H1 (cell line): Measurements from ENCODE around the gene SPPL3. TPM values are rescaled to one million over a fixed set of nuclear protein-coding genes. Genes with fewer than 3 reads are reported as not detected.

ENCODE experiments used
- CTCF ChIA-PET: fragments of 300-600 bp; sonication (Branson Sonifier 250); formaldehyde crosslinking; loops from one replicate; lab custom pipeline; 2021; ENCODE audit not compliant: partially characterized antibody; lab: Charles Lee
- POLR2A ChIA-PET: fragments of 300-600 bp; sonication (Branson Sonifier 250); formaldehyde crosslinking; loops from one replicate; lab custom pipeline; 2021; ENCODE audit warnings: inconsistent platforms; ENCODE audit not compliant: partially characterized antibody; lab: Charles Lee
- DNase-seq, 2 experiments: peaks; one replicate each; pipeline versions ENCODE4 v3.0.0 to v3.0.0-alpha.2; 2010 to 2022; ENCODE audit warnings: low spot score in 2 of 2, low read depth in 1 of 2, mixed read lengths in 1 of 2
- FAIRE-seq: peaks from 2 replicates; lab custom pipeline; 2011; peaks lifted over from hg19 to GRCh38; lab: Jason Lieb, UNC
- H2AFZ ChIP-seq: 2 replicates; pipeline ENCODE4 v1.8.1; 2012; ENCODE audit warnings: low read length, inconsistent platforms
- H2AK5ac ChIP-seq: 2 replicates; pipeline ENCODE4 v1.6.1; 2013; ENCODE audit warnings: low read depth, low read length
- H2BK120ac ChIP-seq: replicated peaks from 2 replicates; pipeline ENCODE3; 2013; ENCODE audit warnings: low read depth, low read length, inconsistent platforms
- H2BK12ac ChIP-seq: 2 replicates; pipeline ENCODE4 v1.6.1; 2013; ENCODE audit warnings: low read depth, low read length
- H2BK15ac ChIP-seq: 2 replicates; pipeline ENCODE4 v1.6.1; 2013; ENCODE audit warnings: low read length
- H2BK20ac ChIP-seq: 2 replicates; pipeline ENCODE4 v1.6.1; 2013; ENCODE audit warnings: low read length
- H2BK5ac ChIP-seq: 2 replicates; pipeline ENCODE4 v1.6.1; 2013; ENCODE audit warnings: low read depth, low read length
- H3K14ac ChIP-seq: 2 replicates; pipeline ENCODE4 v1.6.1; 2013; ENCODE audit warnings: inconsistent platforms; ENCODE audit not compliant: insufficient read length
- H3K18ac ChIP-seq: 2 replicates; pipeline ENCODE4 v1.6.1; 2013; ENCODE audit warnings: low read length; ENCODE audit errors: extremely low read depth
- H3K23ac ChIP-seq: 2 replicates; pipeline ENCODE4 v1.6.1; 2013; ENCODE audit warnings: inconsistent platforms; ENCODE audit not compliant: insufficient read length
- H3K23me2 ChIP-seq: 2 replicates; pipeline ENCODE4 v1.6.1; 2013; ENCODE audit warnings: low read depth, low read length
- H3K27ac ChIP-seq: 2 replicates; pipeline ENCODE4 v1.6.1; 2011; ENCODE audit warnings: low read depth, low read length, inconsistent platforms
- H3K27me3 ChIP-seq, 4 experiments: replicated peaks in 1 of 4; 1 replicate in 1 of 4; 2 replicates in 3 of 4; pipeline versions ENCODE4 v1.6.1 to v1.8.1; 2011 to 2013; ENCODE audit warnings: low read length in 3 of 4, mild to moderate bottlenecking in 3 of 4, inconsistent platforms in 2 of 4, mixed read lengths in 2 of 4, moderate library complexity in 1 of 4; ENCODE audit not compliant: control insufficient read depth in 3 of 4, insufficient read depth in 3 of 4; ENCODE audit errors: extremely low read depth in 1 of 4
- H3K36me3 ChIP-seq, 4 experiments: 2 replicates each; pipeline versions ENCODE4 v1.6.1 to v1.8.1; 2011 to 2013; ENCODE audit warnings: mild to moderate bottlenecking in 4 of 4, low read length in 3 of 4, moderate library complexity in 2 of 4, control low read depth in 1 of 4, inconsistent platforms in 1 of 4; ENCODE audit not compliant: insufficient read depth in 4 of 4, control insufficient read depth in 2 of 4
- H3K4ac ChIP-seq: replicated peaks from 2 replicates; pipeline ENCODE3; 2013; ENCODE audit warnings: low read length, low read depth, mixed read lengths, inconsistent platforms; ENCODE audit not compliant: insufficient read length
- H3K4me1 ChIP-seq, 4 experiments: replicated peaks in 1 of 4; 1 replicate in 1 of 4; 2 replicates in 3 of 4; pipeline versions ENCODE4 v1.6.1 to v1.8.1; 2011 to 2013; ENCODE audit warnings: low read length in 3 of 4, inconsistent platforms in 2 of 4, mixed read lengths in 1 of 4; ENCODE audit not compliant: insufficient read depth in 4 of 4, control insufficient read depth in 3 of 4
- H3K4me2 ChIP-seq, 2 experiments: 2 replicates each; pipeline versions ENCODE4 v1.6.1 to v1.8.1; 2011 to 2013; ENCODE audit warnings: low read depth in 2 of 2, low read length in 2 of 2, control low read depth in 1 of 2, inconsistent platforms in 1 of 2, mild to moderate bottlenecking in 1 of 2; ENCODE audit not compliant: insufficient read depth in 1 of 2
- H3K4me3 ChIP-seq, 4 experiments: fragments of 200-600, 300-600 bp in 1 of 4; sonication (generic), shearing (Covaris generic), sonication (Bioruptor Twin) in 1 of 4; 2 replicates each; pipeline versions ENCODE4 v1.5.1 to v1.8.1; 2011 to 2016; ENCODE audit warnings: low read length in 4 of 4, low read depth in 3 of 4, control low read depth in 2 of 4, inconsistent platforms in 2 of 4, mild to moderate bottlenecking in 2 of 4, mixed read lengths in 1 of 4, moderate library complexity in 1 of 4; ENCODE audit not compliant: insufficient read depth in 2 of 4; ENCODE audit errors: extremely low read depth in 1 of 4
- H3K56ac ChIP-seq: replicated peaks from 2 replicates; pipeline ENCODE3; 2013; ENCODE audit warnings: low read depth, mild to moderate bottlenecking, mixed read lengths, low read length, inconsistent platforms; ENCODE audit not compliant: insufficient read length
- H3K79me1 ChIP-seq: 2 replicates; pipeline ENCODE4 v1.6.1; 2013; ENCODE audit warnings: low read depth, low read length, control low read depth
- H3K79me2 ChIP-seq, 2 experiments: 2 replicates each; pipeline versions ENCODE4 v1.6.1 to v1.8.1; 2012 to 2013; ENCODE audit warnings: low read length in 2 of 2, mild to moderate bottlenecking in 2 of 2, inconsistent platforms in 1 of 2; ENCODE audit not compliant: insufficient read depth in 2 of 2, control insufficient read depth in 1 of 2
- H3K9ac ChIP-seq, 4 experiments: replicated peaks in 1 of 4; 1 replicate in 1 of 4; 2 replicates in 3 of 4; pipeline versions ENCODE4 v1.6.1 to v1.8.1; 2011 to 2013; ENCODE audit warnings: low read depth in 3 of 4, low read length in 3 of 4, control low read depth in 2 of 4, mild to moderate bottlenecking in 2 of 4, moderate library complexity in 2 of 4, inconsistent platforms in 1 of 4; ENCODE audit errors: extremely low read depth in 1 of 4
- H3K9me3 ChIP-seq, 2 experiments: 2 replicates each; pipeline versions ENCODE4 v1.6.1 to v1.8.1; 2012 to 2013; ENCODE audit warnings: mild to moderate bottlenecking in 2 of 2, moderate library complexity in 2 of 2, control low read depth in 1 of 2, inconsistent platforms in 1 of 2, low read depth in 1 of 2, low read length in 1 of 2, mixed read lengths in 1 of 2; ENCODE audit not compliant: insufficient read depth in 2 of 2
- H4K20me1 ChIP-seq, 2 experiments: replicated peaks in 1 of 2; 2 replicates each; pipeline versions ENCODE3 to v1.8.1; 2011 to 2013; ENCODE audit warnings: inconsistent platforms in 2 of 2, low read length in 2 of 2, mild to moderate bottlenecking in 1 of 2; ENCODE audit not compliant: insufficient read depth in 2 of 2, control insufficient read depth in 1 of 2
- H4K5ac ChIP-seq: 2 replicates; pipeline ENCODE4 v1.6.1; 2013; ENCODE audit warnings: low read length, low read depth, mixed read lengths, inconsistent platforms; ENCODE audit not compliant: insufficient read length
- H4K8ac ChIP-seq: 2 replicates; pipeline ENCODE4 v1.8.0; 2013; ENCODE audit warnings: mild to moderate bottlenecking, moderate library complexity, low read length, inconsistent platforms; ENCODE audit not compliant: insufficient read depth; ENCODE audit errors: extremely low read depth
- H4K91ac ChIP-seq: replicated peaks from 2 replicates; pipeline ENCODE3; 2013; ENCODE audit warnings: low read length, mixed read lengths, inconsistent platforms; ENCODE audit not compliant: insufficient read length
- BCL11A ChIP-seq, 2 experiments: IDR thresholded peaks; one replicate each; pipeline ENCODE4 v1.6.1; 2011; ENCODE audit warnings: low read depth in 2 of 2, low read length in 2 of 2, mild to moderate bottlenecking in 2 of 2
- CEBPB ChIP-seq: IDR thresholded peaks from 2 replicates; pipeline ENCODE4 v1.6.1; 2012; ENCODE audit warnings: low read depth, low read length
- CREB1 ChIP-seq: IDR thresholded peaks from 2 replicates; pipeline ENCODE4 v1.6.1; 2012; ENCODE audit warnings: inconsistent platforms
- CTCF ChIP-seq, 3 experiments: IDR thresholded peaks; 1 replicate in 2 of 3; 2 replicates in 1 of 3; pipeline versions ENCODE4 v1.5.1 to v1.6.1; 2011; ENCODE audit warnings: low read length in 3 of 3, mild to moderate bottlenecking in 3 of 3, inconsistent platforms in 2 of 3, low read depth in 1 of 3, moderate library complexity in 1 of 3; ENCODE audit not compliant: insufficient read depth in 1 of 3; ENCODE audit errors: control extremely low read depth in 1 of 3
- EP300 ChIP-seq, 2 experiments: IDR thresholded peaks; 1 replicate in 1 of 2; 2 replicates in 1 of 2; pipeline ENCODE4 v1.6.1; 2011 to 2012; ENCODE audit warnings: low read depth in 2 of 2, low read length in 2 of 2, mild to moderate bottlenecking in 2 of 2, borderline replicate concordance in 1 of 2, inconsistent platforms in 1 of 2, moderate library complexity in 1 of 2
- GTF2F1 ChIP-seq: IDR thresholded peaks from 2 replicates; pipeline ENCODE4 v1.6.1; 2012; ENCODE audit warnings: low read depth, low read length, improper control_type of control experiment, borderline replicate concordance
- RBBP5 ChIP-seq: IDR thresholded peaks from 2 replicates; pipeline ENCODE4 v1.7.1; 2012; ENCODE audit warnings: low read depth, mild to moderate bottlenecking, inconsistent platforms, low read length, moderate library complexity, borderline replicate concordance
- SP4 ChIP-seq: IDR thresholded peaks from 2 replicates; pipeline ENCODE4 v1.6.1; 2012; ENCODE audit warnings: low read length, inconsistent platforms
- SRF ChIP-seq: IDR thresholded peaks from 2 replicates; pipeline ENCODE4 v1.6.1; 2011; ENCODE audit warnings: mild to moderate bottlenecking, low read depth, low read length, moderate library complexity
- ZNF274 ChIP-seq: IDR thresholded peaks from 2 replicates; pipeline ENCODE4 v1.7.0; 2012; ENCODE audit warnings: low read length, borderline replicate concordance; ENCODE audit errors: extremely low read depth
- WGBS, 2 experiments: shearing (Covaris generic) in 1 of 2; methylation state at CpG; one replicate each; pipeline versions ENCODE4 v1.1.6 to v1.1.7; 2013 to 2015; ENCODE audit warnings: low lambda C conversion rate in 2 of 2, mixed read lengths in 2 of 2, inconsistent platforms in 1 of 2, low coverage in 1 of 2, missing lambda C conversion rate in 1 of 2; ENCODE audit not compliant: insufficient replicate concordance in 2 of 2, insufficient coverage in 1 of 2, insufficient read length in 1 of 2; ENCODE audit errors: extremely low coverage in 1 of 2, missing lambda C conversion rate in 1 of 2; 5-methylcytosine and 5-hydroxymethylcytosine counted together
- polyA plus RNA-seq, 7 experiments: library from polyadenylated mRNA; depleted of rRNA in 3 of 7; stranded (reverse) in 5 of 7; unstranded in 2 of 7; fragments of >200 nt in 5 of 7; fragments of 200-250 nt in 2 of 7; gene quantifications; 1 replicate in 5 of 7; 2 replicates in 1 of 7; 4 replicates in 1 of 7; pipeline versions ENCODE4 v1.2.1 to v1.2.3, GENCODE V29; 2011 to 2013; ENCODE audit warnings: missing spikeins in 2 of 7, mixed read lengths in 2 of 7
- total RNA-seq: library from RNA; stranded (reverse); fragmentation: NEBNext Ultra II Directional; extraction: Animal tissue kit (Norgen Biotek cat#: 25700); gene quantifications from 2 replicates; pipeline ENCODE4 v1.2.1, GENCODE V29; 2021
- TF ChIP-seq, protein P1 (sequence below): IDR thresholded peaks from 2 replicates; pipeline ENCODE4 v1.6.1; 2011; ENCODE audit warnings: low read length, improper control_type of control experiment

The SPPL3 gene
- total and polyA plus RNA-seq, 2 of the 8 experiments (the other 6 are each of a cell fraction or from before 2014, with no cell fraction given), result 27.3 to 48.4 TPM

- Histone ChIP-seq H4K8ac (no peak overlapping the region), H3K79me1 (peaks cover 6% of the 10 kb centered on the region; the same call in 1 of the 2 replicates), H2BK20ac (no peak overlapping the region), H2BK120ac (no peak overlapping the region), H3K4me2 (no peak overlapping the region), H3K18ac (no peak overlapping the region), H2BK15ac (no peak overlapping the region), H3K4ac (no peak overlapping the region), H2AK5ac (no peak overlapping the region), H3K79me2 (peaks cover 0 to 71% of the 10 kb centered on the region in 2 experiments; a peak in 2 of 4 replicates), H3K56ac (no peak overlapping the region), H3K9ac (no peak overlapping the region), H3K23ac (no peak overlapping the region), H3K27me3 (no peaks in the 10 kb centered on the region), H4K20me1 (peaks cover 0 to 1% of the 10 kb centered on the region in 2 experiments), H3K14ac (no peak overlapping the region), H3K36me3 (no peaks in the 10 kb centered on the region), H3K4me1 (no peaks in the 10 kb centered on the region), H2AFZ (no peak overlapping the region), H4K5ac (no peak overlapping the region), H3K27ac (no peak overlapping the region), H3K9me3 (no peaks in the 10 kb centered on the region), H3K4me3 (no peak overlapping the region), H4K91ac (no peak overlapping the region), H2BK5ac (no peak overlapping the region), H3K23me2 (no peaks in the 10 kb centered on the region), H2BK12ac (no peak overlapping the region)
- ChIA-PET POLR2A (interaction anchor here (1.1 kb wide), 1 partner anchor 16 kb away, joined by 3 read pairs; no protein-coding TSS in a partner anchor), CTCF (interaction anchor here (0.6 to 3.3 kb wide), 5 partner anchors 10 to 634 kb away, joined by 3 to 14 read pairs (median 4); no protein-coding TSS in a partner anchor)
- DNase-seq, result no peak
- FAIRE-seq, result no peak
- WGBS, 2 experiments, result 88% methylated on average over 4 of the region's 4 CpGs; no CpG with 5 or more reads in 1 of the 2 experiments
- TF ChIP-seq BCL11A (IDR thresholded peaks at IDR 0.05; ENCODE audit: low read depth in 2 of 2, low read length in 2 of 2) (no peak), CEBPB (no peak), GTF2F1 (no peak), CTCF (IDR thresholded peaks at IDR 0.05; ENCODE audit: control extremely low read depth in 1 of 3, insufficient read depth in 1 of 3, low read depth in 1 of 3, low read length in 3 of 3) (no peak), CREB1 (no peak), ZNF274 (no peak), RBBP5 (no peak), SP4 (no peak), EP300 (IDR thresholded peaks at IDR 0.05; ENCODE audit: borderline replicate concordance in 1 of 2, low read depth in 2 of 2, low read length in 2 of 2) (no peak), SRF (no peak)
- TF ChIP-seq, protein P1, sequence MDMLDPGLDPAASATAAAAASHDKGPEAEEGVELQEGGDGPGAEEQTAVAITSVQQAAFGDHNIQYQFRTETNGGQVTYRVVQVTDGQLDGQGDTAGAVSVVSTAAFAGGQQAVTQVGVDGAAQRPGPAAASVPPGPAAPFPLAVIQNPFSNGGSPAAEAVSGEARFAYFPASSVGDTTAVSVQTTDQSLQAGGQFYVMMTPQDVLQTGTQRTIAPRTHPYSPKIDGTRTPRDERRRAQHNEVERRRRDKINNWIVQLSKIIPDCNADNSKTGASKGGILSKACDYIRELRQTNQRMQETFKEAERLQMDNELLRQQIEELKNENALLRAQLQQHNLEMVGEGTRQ, result no peak
Observed at GRCh38 chr12:120869376-120869775, 34.8 kb downstream of the SPPL3 start.
